Body of pancreas (tissue), 4 donors: ENCODE results near the gene CISTR. TPM values are rescaled to one million over a fixed set of nuclear protein-coding genes. Genes with fewer than 3 reads are reported as not detected.

Source experiments
- ATAC-seq: fragments of 150-250 bp; one replicate; pipeline ENCODE4 v1.9.1; 2016
- DNase-seq, 4 donors: peaks; one replicate each; pipeline ENCODE4 v3.0.0-alpha.2; 2019
- H3K27ac ChIP-seq, 4 donors: fragments of 200-600 bp; sonication (generic); 1 replicate in 3 of 4; 2 replicates in 1 of 4; pipeline versions ENCODE4 v1.5.1 to v1.6.1; 2016 to 2019; ENCODE audit warnings: mild to moderate bottlenecking in 1 of 4, mixed read lengths in 1 of 4, moderate library complexity in 1 of 4
- H3K27me3 ChIP-seq, 2 donors: fragments of 200-600 bp; sonication (generic); one replicate each; pipeline ENCODE4 v1.6.0; 2016; ENCODE audit warnings: mild to moderate bottlenecking in 1 of 2
- H3K36me3 ChIP-seq, 2 donors: fragments of 200-600 bp; sonication (generic); replicated peaks in 1 of 2; 2 replicates each; pipeline ENCODE4 v1.5.1; 2016; ENCODE audit warnings: low read depth in 2 of 2; ENCODE audit not compliant: insufficient read depth in 1 of 2
- H3K4me1 ChIP-seq: fragments of 200-600 bp; sonication (generic); one replicate; pipeline ENCODE4 v1.6.0; 2016
- H3K4me3 ChIP-seq, 2 donors: fragments of 200-600 bp; sonication (generic); 1 replicate in 1 of 2; 2 replicates in 1 of 2; pipeline ENCODE4 v1.5.1; 2016 to 2019
- H3K9me3 ChIP-seq, 3 donors: fragments of 200-600 bp; sonication (generic); 1 replicate in 2 of 3; 2 replicates in 1 of 3; pipeline ENCODE4 v1.5.1; 2016
- CTCF ChIP-seq, 7 experiments: fragments of 450-650 bp in 4 of 7; fragments of 200-600 bp in 3 of 7; sonication (generic) in 3 of 7; IDR thresholded peaks; one replicate each; pipeline ENCODE4 v1.5.1; 2016 to 2019; ENCODE audit warnings: antibody characterized with exemption in 7 of 7
- POLR2A ChIP-seq, 3 donors: fragments of 450-650 bp; IDR thresholded peaks; one replicate each; pipeline ENCODE4 v1.6.1; 2016; ENCODE audit warnings: antibody characterized with exemption in 3 of 3, mild to moderate bottlenecking in 2 of 3
- WGBS, 2 donors: methylation state at CpG; one replicate each; pipeline ENCODE4 v1.1.5; 2017; 5-methylcytosine and 5-hydroxymethylcytosine counted together
- intact Hi-C: fragments of 100-400 bp; cut with DNase I; formaldehyde crosslinking; loops from one replicate; pipeline ENCODE4 v1.15.1; 2023
- total RNA-seq, 2 donors: library from RNA; depleted of rRNA; stranded (reverse); fragments of >200 nt; gene quantifications; one replicate each; pipeline ENCODE4 v1.1.0, GENCODE V29; 2016

Gene CISTR
- total RNA-seq, 2 donors from 2014 or later = not detected

DNA sequence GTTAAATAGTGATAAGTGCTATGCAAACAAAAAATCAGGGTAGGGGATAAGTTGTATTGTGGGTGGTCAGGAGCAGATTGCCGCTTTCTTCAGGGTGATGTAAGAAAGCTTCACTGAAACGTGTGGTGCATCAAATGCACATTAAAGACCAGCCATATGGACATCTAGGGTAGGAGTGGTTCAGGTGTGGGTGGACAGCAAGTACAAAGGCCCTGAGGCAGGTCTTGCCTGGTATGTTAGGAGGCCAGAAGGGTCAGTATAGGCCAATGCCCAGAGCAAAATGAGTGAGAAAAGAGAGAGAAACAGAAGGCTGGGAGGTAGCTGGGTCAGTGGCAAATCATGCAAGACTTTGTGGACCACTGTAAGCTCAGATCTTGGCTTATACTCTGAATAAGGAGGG, 25.6 kb upstream of the CISTR start:
- Histone ChIP-seq H3K36me3 (no peaks in the 10 kb centered on the region), H3K9me3 (no peaks in the 10 kb centered on the region), H3K27ac (no peak overlapping the region), H3K4me1 (no peaks in the 10 kb centered on the region), H3K27me3 (no peaks in the 10 kb centered on the region), H3K4me3 (no peak overlapping the region)
- WGBS, 2 donors = 75 to 78% methylated on average over 2 of the region's 2 CpGs
- TF ChIP-seq POLR2A (IDR thresholded peaks at IDR 0.05) (no peak), CTCF (IDR thresholded peaks at IDR 0.05) (no peak)
- DNase-seq (no peak), ATAC-seq (no peak)
- intact Hi-C loops = no loop called here

DNA sequence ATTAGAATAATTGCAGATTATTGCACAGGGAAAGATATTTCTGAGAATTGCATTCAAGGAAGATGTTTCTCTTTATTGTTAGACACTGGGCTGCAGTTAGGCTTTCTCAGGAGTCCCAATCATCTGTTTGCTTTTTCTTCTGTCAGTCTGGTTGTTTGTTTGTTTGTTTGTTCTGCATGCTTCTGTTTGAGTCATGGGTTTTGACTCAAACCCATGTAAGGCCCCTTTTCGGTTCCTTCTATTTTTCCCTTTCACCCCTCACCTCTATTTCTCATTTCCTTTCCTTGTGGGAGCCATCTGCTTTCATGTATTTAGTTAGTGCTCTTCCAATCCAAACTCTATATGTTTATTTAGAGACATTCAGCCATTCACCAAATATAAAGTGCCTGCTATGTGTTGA, 25.1 kb upstream of the CISTR start:
- ATAC-seq (no peak), DNase-seq (no peak)
- TF ChIP-seq CTCF (IDR thresholded peaks at IDR 0.05) (no peak), POLR2A (IDR thresholded peaks at IDR 0.05) (no peak)

GRCh38 chr12:53775478-53776145, 23.8 kb upstream of the CISTR start:
- TF ChIP-seq POLR2A (IDR thresholded peaks at IDR 0.05) (no peak), CTCF (IDR thresholded peaks at IDR 0.05) (no peak)
- no peaks in the 10 kb centered on the region for H3K4me1 ChIP-seq
- no peaks in the 10 kb centered on the region for H3K9me3 ChIP-seq
- no peaks in the 10 kb centered on the region for H3K36me3 ChIP-seq
- peak; percentile 35 for ATAC-seq
- DNase-seq = peak in 1 of 4 donors; percentile 22
- H3K4me3 ChIP-seq = no peak overlapping the region
- no peaks in the 10 kb centered on the region for H3K27me3 ChIP-seq
- no peak overlapping the region for H3K27ac ChIP-seq
- 56 to 63% methylated on average over 6 of the region's 6 CpGs for WGBS, 2 donors
- intact Hi-C loops = no loop called here

More for the DNA sequence above, 25.1 kb upstream of the CISTR start:
- intact Hi-C loops = no loop called here
- Histone ChIP-seq H3K36me3 (no peaks in the 10 kb centered on the region), H3K9me3 (no peaks in the 10 kb centered on the region), H3K4me1 (no peaks in the 10 kb centered on the region), H3K4me3 (no peak overlapping the region), H3K27me3 (no peaks in the 10 kb centered on the region), H3K27ac (no peak overlapping the region)
- 89 to 96% methylated on average over 1 of the region's 1 CpG for WGBS, 2 donors

GRCh38 chr12:53770281-53770680, 18.5 kb upstream of the CISTR start:
- no peaks in the 10 kb centered on the region for H3K4me1 ChIP-seq
- no peaks in the 10 kb centered on the region for H3K36me3 ChIP-seq
- no peak for TF ChIP-seq CTCF (IDR thresholded peaks at IDR 0.05)
- no peak for TF ChIP-seq POLR2A (IDR thresholded peaks at IDR 0.05)
- H3K27me3 ChIP-seq = no peaks in the 10 kb centered on the region
- intact Hi-C loops = no loop called here
- no peak overlapping the region for H3K4me3 ChIP-seq
- no peak overlapping the region for H3K27ac ChIP-seq
- no peak for ATAC-seq
- no peak for DNase-seq
- no peaks in the 10 kb centered on the region for H3K9me3 ChIP-seq

- DNase-seq (no peak), ATAC-seq (no peak)
- TF ChIP-seq CTCF (IDR thresholded peaks at IDR 0.05) (no peak), POLR2A (IDR thresholded peaks at IDR 0.05) (no peak)
- intact Hi-C loops = no loop called here
- no peaks in the 10 kb centered on the region for H3K9me3 ChIP-seq
- H3K36me3 ChIP-seq = no peaks in the 10 kb centered on the region
- no peaks in the 10 kb centered on the region for H3K27me3 ChIP-seq
- H3K27ac ChIP-seq = no peak overlapping the region
- 76 to 78% methylated on average over 5 of the region's 5 CpGs for WGBS, 2 donors
- no peaks in the 10 kb centered on the region for H3K4me1 ChIP-seq
- H3K4me3 ChIP-seq = no peak overlapping the region
Observed at GRCh38 chr12:53768976-53769375, 17.2 kb upstream of the CISTR start.
